HG03280 (cell line): Measurements from ENCODE around the gene SEMA6B.
"Not testable (repeated sequence)": the region's sequence is repeated elsewhere in the genome, so short reads cannot be mapped to it uniquely, and the experiment has no call there.

ENCODE experiments used
- ATAC-seq: cut with Tn5 transposase; IDR thresholded peaks from one replicate; pipeline ENCODE4 v1.9.1; 2021; ENCODE audit warnings: mild to moderate bottlenecking, moderate library complexity; ENCODE audit not compliant: unreplicated experiment

Gene SEMA6B, protein sequence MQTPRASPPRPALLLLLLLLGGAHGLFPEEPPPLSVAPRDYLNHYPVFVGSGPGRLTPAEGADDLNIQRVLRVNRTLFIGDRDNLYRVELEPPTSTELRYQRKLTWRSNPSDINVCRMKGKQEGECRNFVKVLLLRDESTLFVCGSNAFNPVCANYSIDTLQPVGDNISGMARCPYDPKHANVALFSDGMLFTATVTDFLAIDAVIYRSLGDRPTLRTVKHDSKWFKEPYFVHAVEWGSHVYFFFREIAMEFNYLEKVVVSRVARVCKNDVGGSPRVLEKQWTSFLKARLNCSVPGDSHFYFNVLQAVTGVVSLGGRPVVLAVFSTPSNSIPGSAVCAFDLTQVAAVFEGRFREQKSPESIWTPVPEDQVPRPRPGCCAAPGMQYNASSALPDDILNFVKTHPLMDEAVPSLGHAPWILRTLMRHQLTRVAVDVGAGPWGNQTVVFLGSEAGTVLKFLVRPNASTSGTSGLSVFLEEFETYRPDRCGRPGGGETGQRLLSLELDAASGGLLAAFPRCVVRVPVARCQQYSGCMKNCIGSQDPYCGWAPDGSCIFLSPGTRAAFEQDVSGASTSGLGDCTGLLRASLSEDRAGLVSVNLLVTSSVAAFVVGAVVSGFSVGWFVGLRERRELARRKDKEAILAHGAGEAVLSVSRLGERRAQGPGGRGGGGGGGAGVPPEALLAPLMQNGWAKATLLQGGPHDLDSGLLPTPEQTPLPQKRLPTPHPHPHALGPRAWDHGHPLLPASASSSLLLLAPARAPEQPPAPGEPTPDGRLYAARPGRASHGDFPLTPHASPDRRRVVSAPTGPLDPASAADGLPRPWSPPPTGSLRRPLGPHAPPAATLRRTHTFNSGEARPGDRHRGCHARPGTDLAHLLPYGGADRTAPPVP

DNA sequence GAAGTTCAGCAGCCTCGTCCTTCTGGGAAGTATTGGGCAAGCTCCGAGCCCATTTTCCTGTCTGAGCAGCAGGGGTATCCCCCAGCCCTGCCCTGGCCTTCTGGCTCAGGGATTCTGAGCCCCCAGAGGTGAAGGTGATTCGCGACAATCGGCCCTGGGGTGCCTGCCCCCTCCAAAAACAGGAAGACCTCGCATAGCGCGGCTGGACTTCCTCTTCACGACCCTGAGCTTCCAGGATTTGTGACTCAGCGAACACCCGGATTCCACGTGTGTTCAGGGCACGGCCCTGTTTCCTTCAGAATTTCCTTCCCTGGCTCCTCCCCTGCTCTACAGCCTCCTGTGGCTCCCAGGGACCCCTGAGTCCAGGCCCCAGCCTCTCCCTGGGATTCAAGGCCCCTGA is at the start of gene SEMA6B:
SEMA6B (minus strand) TSS at position 116 of the 400 bp plus-strand sequence. CDS start 1,227 bp downstream, outside the sequence.
- no peak for ATAC-seq

DNA sequence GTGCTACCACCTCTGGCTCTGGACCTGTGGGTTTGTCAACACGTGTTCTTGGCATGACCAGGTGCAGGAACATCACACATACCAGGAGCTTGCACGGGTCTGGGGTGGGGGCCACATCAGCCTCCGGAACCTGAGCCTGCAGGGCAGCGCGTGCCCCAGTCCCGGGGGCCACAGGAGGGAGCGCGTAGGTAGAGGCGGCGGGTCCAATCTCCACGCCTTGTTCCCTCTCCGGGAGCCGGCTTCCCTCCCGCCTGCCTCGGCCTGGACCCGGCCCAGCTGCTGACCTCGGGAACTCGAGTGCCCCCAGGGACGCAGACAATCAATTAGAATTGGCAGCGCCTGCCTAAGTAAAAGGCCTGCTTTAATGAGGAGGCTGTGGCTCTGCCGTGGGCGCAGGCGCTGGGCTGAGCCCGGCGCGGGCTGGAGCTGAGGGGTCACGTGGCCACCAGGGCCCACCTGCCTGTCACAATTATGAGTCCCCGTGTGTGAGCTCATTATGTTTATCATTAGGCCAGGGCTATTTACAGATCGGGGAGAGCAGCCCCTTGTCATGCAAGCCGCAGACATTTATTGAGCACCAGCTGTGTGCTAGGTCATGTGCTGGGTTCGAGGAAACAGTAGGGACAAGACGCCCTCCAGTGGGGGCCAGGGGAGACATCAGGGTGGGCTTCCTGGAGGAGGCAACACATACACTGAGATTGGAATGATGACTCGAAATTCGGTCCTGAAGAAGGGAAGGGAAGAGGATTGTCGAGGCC is 47.6 kb upstream of the SEMA6B start:
- no peak for ATAC-seq

DNA sequence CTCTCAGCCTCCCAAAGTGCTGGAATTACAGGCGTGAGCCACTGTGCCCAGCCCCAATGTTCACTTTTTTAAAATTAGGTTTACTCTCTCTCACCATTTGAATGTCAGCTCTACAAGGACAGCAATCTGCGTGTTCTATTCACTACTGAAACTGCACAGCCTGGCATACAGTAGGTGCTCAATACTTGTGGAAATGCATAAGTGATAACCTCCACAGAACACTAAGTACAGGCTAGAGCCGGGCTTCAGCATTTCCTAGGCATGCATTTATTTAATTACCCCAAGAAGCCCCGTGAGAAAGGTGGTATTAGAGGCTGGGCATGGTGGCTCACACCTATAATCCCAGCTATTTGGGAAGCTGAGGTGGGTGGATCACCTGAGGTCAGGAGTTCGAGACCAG is 46.7 kb upstream of the SEMA6B start:
- ATAC-seq, result no peak

DNA sequence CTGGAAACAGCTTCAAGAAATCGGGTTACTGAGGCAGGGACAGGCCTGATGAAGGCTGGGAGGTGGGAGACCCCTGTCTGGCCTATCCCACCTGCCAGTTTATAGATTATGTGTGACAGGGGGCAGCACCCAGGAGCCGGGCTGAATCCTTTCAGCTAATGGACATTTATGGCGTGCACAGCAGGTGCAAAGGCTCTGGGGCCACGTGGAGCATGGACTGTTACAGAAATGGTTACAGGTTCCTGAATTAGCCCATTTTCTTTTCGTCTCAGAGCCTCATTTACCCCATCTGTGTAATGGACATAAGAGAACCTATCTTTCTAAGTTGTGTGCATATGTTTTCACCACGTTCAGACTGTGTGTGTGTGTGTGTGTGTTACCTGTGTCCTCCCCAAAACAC is 45.4 kb upstream of the SEMA6B start:
- no peak for ATAC-seq

DNA sequence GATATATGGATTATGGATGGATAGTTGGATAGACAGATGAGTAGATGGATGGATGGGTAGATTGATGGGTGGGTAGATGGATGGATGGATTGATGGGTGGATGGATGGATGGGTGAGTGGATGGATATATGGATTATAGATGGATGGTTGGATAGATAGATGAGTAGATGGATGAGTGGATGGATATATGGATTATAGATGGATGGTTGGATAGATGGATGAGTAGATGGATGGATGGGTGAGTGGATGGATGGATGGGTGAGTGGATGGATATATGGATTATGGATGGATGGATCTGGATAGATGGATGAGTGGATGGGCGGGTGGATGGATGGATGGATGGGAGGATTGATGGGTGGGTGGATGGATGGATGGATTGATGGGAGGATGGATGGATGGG is 43.4 kb upstream of the SEMA6B start:
- no peak for ATAC-seq

DNA sequence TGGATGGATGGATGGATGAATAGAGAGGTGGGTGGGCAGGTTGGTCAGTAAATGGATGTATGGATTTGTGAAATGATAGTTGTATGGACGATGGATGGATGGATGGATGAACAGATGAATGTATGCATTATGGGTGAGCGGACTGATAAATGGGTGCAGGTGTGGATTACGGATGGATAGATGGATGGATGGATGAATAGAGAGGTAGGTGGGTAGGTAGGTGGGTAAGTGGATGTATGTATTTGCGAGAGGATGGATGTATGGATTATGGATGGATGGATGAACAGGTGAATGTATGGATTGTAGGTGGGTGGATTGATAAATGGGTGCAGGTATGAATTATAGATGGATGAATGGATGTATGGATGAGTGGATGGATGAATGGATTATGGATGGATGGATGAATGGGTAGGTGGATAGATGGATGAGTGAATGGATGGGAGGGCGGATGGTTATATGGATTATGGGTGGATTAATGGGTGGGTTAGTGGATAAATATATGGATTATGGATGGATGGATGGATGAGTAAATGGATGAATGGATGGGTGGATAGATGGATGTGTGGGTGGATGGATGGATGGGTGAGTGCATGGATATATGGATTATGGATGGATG is 42.8 kb upstream of the SEMA6B start:
- no peak for ATAC-seq

DNA sequence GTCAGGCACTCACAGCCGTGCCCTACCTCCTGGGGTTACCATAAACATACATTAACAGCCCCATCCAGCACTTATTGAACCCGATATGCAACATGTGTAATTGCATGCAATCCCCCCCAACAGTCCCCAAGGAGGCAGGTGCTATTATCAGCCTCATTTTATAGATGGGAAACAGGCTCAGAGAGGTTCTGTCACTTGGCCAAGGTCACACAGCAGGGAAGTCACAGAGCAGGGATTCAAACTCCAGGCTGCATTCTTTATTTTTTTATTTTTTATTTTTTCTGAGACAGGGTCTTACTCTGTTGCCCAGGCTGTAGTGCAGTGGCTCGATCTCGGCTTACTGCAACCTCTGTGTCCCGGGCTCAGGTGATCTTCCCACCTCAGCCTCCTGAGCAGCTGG is 41.4 kb upstream of the SEMA6B start:
- no peak for ATAC-seq

DNA sequence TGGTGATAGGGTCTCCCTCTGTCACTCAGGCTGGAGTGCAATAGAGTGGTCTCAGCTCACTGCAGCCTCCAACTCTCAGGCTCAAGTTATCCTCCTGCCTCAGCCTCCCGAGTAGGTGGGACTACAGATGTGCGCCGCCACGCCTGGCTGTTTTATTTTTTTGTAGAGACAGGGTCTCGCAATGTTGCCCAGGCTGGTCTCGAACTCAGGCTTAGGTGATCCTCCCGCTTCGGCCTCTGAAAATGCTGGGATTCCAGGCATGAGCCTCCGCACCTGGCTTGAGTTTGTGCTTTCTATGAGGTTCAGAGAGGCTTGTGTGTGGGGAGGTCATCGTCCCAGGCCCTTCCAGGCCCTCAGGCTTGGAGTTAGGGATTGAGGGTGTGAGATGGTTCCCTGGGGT is 40.6 kb upstream of the SEMA6B start:
- no peak for ATAC-seq

DNA sequence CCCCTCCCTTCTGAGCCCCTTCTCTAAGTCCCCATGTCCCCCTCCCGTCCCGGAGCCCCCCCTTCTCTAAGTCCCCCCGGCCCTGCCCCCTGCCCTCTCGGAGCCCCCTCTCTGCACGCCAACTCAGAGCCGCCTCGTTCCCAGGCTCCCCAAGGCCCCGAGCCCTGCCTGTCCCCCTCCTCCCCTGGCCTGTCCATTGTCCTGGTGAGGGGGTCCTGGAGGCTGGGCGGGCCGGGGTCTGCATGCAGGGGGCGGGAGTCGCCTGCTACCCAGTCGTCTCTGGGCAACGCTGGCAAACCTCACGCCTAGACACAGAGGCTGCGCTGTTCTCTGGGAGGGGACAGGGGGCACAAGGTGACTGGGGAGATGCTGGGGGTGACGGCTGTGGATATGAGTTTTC is 39.2 kb upstream of the SEMA6B start:
- ATAC-seq, result no peak

DNA sequence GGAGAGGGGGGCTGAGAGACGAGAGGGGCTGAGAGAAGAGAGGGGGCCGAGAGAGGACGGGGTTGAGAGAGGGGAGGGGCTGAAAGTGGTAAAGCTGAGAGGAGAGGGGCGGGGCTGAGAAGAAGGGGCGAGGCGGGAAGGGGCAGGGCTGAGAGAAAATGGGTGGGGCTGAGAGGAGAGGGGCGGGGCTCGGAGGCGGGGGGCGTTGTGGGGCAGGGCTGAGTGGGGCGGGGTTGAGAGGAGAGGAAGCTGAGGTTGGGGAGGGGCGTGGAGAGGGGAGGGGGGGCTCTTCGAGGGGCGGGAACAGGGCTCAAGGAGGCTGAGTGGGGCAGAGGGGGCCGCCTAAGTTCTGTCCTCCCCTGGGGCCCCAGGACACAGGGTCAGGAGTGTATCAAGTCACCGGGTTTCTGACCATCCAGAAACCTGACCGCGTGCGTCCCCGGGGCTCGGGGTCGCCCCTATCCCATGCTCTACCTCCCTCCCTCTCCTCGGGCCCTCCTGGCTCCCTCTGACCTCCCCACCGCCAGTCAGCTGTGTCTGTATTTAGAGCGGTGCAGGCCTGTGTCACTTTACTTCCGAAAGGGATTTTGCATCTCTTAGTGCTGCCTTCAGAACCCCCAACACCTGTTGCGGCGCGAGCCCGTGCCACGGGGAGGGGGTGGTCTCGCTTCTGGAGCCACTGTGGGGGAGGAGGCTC is 38.6 kb upstream of the SEMA6B start:
- no peak for ATAC-seq

DNA sequence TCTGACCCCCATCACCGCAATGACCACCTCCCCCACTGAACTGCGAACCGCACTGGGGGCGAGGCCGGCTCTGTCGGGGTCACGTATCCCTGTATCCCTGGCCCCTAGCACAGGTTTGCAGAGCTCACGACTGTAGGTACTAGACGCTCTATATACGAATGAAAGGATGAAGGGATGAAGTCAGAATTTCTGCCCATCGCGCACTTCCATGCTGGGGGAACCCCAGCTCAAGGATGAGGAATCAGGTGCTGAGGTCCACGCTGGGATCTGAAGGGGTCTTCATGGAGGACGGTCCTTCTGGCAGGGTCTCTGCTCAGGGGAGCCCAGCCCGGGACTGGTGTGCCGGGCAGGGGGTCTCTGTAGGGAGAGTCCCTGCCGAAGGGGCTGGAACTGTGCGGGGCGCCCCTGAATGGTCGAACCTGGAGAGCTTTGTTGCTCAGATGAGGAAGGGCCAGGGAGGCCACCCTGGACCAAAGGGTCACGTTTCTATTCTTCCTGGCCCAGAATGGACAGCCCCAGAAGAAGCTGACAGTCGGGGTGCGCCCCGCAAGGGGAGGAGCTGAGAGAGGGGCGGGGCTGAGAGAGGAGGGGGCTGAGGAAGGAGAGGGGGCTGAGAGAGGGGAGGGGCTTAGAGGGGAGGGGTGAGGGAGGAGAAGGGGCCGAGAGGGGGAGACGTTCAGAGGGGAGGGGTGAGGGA is 37.9 kb upstream of the SEMA6B start:
- no peak for ATAC-seq

DNA sequence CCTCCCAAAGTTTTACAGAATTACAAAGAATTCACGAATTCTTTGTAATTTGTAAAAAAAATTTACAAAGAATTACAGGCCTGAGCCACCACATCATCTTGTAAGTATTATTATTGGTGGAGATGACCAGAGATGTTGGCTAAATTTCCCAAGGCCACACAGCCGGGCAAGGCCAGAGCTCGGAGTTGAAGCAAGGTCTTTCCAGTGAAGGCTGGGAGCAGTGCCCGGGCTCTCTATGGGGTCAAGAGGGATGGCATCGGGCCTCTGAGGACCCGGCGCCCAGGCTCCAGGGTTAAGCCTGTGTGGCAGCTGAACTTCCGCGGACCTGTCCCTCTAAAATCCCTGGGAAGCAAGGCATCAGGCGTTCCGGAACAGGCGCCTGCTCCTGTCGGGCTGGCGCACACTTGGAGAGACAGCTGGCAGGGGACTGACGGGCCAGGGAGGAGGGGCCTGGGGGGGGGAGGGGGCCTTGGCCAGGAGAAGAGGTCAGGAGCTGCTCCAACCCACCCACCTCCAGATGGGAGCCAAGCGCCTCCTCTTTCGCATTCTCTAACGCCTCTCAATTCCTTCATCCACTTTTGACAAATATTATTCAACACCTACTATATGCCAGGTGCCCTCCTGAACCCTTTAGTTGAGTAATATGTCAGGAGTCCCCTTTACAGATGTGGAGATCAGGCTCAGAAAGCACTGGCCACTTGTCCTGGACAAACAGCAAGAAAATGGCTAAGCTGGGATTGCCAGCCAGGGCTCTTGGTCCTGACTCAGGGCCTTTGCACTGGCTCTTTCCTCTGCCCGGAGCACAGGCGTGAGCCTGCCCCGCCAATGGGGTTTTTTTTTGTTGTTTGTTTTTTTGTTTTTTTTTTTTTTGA is 36.8 kb upstream of the SEMA6B start:
- no peak for ATAC-seq

DNA sequence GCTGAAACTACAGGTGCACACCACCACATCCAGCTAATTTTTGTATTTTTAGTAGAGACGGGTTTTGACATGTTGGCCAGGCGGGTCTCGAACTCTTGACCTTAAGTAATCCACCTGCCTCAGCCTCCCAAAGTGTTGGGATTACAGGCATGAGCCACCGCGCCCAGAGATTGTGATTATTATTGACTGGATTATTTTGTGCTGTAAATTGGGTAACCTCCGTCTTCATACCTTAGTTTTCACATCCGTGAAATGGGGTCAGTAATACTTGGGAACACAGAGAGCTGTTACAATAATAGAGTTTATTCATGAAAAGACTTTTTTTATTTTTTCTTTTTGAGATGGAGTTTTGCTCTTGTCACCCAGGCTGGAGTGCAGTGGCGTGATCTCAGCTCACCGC is 35.7 kb upstream of the SEMA6B start:
- not testable (repeated sequence) for ATAC-seq

DNA sequence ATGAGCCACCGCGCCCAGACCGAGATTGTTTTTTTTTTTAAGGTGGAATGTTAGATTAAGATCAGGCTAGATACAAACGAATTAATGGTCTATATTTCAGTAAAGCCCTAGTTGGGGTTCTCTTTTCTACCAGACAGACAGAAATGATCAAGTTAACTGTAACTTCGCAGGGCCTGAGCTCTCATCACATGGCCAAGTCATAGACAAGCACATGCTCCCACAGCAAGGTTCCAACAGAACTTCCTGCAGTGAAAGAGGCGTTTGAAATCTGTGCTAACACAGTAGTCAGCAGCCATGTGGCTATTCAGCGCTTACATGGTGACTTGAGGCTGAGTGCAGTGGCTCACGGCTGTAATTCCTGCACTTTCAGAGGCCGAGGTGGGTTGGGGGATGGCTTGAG is 34.7 kb upstream of the SEMA6B start:
- no peak for ATAC-seq

DNA sequence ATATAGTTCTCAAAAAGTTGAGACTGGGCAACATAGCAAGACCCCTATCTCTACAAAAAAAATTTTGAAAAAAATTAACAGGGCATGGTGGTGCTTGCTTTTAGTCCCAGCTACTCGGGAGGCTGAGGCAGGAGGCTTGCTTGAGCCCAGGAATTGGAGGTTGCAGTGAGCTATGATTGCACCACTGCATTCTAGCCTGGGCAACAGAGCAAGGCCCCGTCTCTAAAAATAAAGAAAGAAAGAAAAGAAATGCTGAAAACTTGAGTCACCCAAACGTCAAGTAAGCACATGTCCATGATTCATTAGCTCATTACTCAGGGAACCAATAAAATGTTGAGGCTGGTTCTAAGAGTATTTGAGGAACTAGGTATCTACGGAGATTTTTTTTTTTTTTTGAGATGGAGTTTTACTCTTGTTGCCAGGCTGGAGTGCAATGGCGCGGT is 33.9 kb upstream of the SEMA6B start:
- no peak for ATAC-seq

DNA sequence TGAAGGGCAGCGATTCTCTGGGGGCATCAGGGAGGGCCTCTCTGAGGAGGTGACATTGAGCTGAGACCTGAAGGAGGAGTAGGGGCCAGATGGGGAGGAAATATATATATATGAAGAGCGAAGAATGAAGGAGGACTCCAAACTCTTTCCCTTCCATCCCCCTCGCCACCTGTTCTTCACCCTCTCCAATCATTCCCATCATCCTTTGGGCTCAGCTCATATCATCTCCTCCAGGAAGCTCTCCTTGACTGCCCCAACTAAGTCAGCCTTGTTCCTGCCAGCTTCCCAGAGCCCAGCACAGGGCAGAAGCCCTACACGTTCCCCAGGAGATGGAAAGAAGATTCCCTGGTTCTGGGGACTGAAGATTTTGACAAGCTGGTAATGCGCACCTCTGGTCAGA is 33.0 kb upstream of the SEMA6B start:
- no peak for ATAC-seq

DNA sequence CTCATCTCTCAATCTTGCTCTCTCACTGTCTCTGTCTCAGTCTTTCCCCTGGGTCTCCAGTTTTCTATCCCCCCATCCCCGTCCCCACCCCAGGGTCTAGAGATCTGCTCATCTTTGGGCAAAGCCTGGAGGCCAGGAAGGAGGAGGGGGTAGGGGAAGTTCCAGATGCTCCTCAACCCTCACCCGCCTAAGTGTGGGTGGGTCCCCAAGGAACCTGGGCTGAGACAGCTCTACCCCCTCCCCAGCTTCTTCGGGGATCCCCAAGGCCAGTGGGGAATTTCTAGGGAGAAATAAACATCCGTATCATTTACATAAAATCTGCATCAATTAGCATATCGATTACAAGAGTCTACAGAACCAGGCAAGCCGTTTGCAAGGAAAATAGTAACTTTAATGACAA is 31.8 kb upstream of the SEMA6B start:
- ATAC-seq, result no peak

DNA sequence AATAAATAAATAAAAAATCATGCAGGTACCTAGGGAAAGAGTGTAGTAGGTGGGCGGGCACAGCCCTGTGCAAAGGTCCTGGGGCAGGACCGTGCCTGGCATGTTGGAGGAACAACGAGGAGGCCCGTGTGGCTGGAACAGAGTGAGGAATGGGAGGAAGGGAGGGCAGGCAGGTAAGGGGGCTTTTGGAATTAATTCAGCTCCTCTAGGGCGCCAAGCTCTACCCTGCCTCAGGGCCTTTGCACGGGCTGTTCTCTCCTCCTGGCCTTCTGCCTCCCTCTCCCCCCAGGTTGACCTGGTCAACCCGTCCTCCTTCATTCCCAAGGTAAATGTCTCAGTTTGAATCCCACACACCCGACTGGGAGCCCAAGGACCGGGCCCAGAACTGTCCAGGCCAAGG is 31.1 kb upstream of the SEMA6B start:
- no peak for ATAC-seq
